LHCN-M2 (cell line): ENCODE results near the gene EIPR1. TPM values are rescaled to one million over a fixed set of nuclear protein-coding genes. Genes with fewer than 3 reads are reported as not detected.
A peak's percentile ranks its signal among the peaks of the same experiment; 100 is the strongest.
"Not testable (repeated sequence)": the region's sequence is repeated elsewhere in the genome, so short reads cannot be mapped to it uniquely, and the experiment has no call there.

Experiments used
- DNase-seq: peaks from one replicate; pipeline ENCODE4 v3.0.0-alpha.2; 2012; ENCODE audit warnings: low read depth
- total RNA-seq: library from RNA; depleted of rRNA; stranded (reverse); fragments of >200 nt; gene quantifications from 2 replicates; pipeline ENCODE4 v1.2.3, GENCODE V29; 2014

EIPR1 gene
- total RNA-seq, 1 experiment from 2014 or later: 77.5 TPM

- DNase-seq: no peak
Observed at GRCh38 chr2:3403587-3404334, 26.1 kb upstream of the EIPR1 start.

GRCh38 chr2:3399829-3400228 lies 22.2 kb upstream of the EIPR1 start:
- DNase-seq: no peak

GRCh38 chr2:3399381-3399780 lies 21.8 kb upstream of the EIPR1 start:
- no peak for DNase-seq

GRCh38 chr2:3398857-3399256 lies 21.2 kb upstream of the EIPR1 start:
- no peak for DNase-seq

GRCh38 chr2:3396920-3397559 lies 19.4 kb upstream of the EIPR1 start:
- no peak for DNase-seq

GRCh38 chr2:3392216-3392615 lies 14.6 kb upstream of the EIPR1 start:
- DNase-seq: no peak

- DNase-seq: no peak
Observed at GRCh38 chr2:3390041-3390440, 12.4 kb upstream of the EIPR1 start.

GRCh38 chr2:3389193-3389592 lies 11.6 kb upstream of the EIPR1 start:
- no peak for DNase-seq

GRCh38 chr2:3388412-3388738 lies 10.8 kb upstream of the EIPR1 start:
- DNase-seq: no peak

- no peak for DNase-seq
Observed at GRCh38 chr2:3387644-3388411, 10.2 kb upstream of the EIPR1 start.

GRCh38 chr2:3387011-3387410 lies 9.4 kb upstream of the EIPR1 start:
- DNase-seq: no peak

GRCh38 chr2:3386448-3386958 lies 8.9 kb upstream of the EIPR1 start:
- no peak for DNase-seq

GRCh38 chr2:3379647-3380534 lies 2.3 kb upstream of the EIPR1 start, which contains the start of gene TRAPPC12:
Gene TRAPPC12, plus strand, starts transcription at chr2:3379694. Its CDS starts 7,930 bp downstream, at chr2:3387624.
- peak; percentile 81 for DNase-seq

GRCh38 chr2:3379339-3379646 lies 1.7 kb upstream of the EIPR1 start:
- DNase-seq: no peak

- peak; percentile 54 for DNase-seq
Observed at GRCh38 chr2:3377279-3377611, 373 bp downstream of the EIPR1 start.

GRCh38 chr2:3376821-3377220 lies 797 bp downstream of the EIPR1 start:
- DNase-seq: no peak

GRCh38 chr2:3369340-3370181 lies 8.1 kb downstream of the EIPR1 start:
- DNase-seq: not testable (repeated sequence)

- DNase-seq: no peak
Observed at GRCh38 chr2:3368261-3368722, 9.3 kb downstream of the EIPR1 start.

GRCh38 chr2:3365219-3365618 lies 12.4 kb downstream of the EIPR1 start:
- DNase-seq: no peak

- DNase-seq: no peak
Observed at GRCh38 chr2:3361518-3362389, 15.9 kb downstream of the EIPR1 start.
